Right ventricle myocardium inferior (tissue), 1 donor: ENCODE data around the gene SLC22A17. TPM values are rescaled to one million over a fixed set of nuclear protein-coding genes. Genes with fewer than 3 reads are reported as not detected.

Experiments used
- ATAC-seq: fragments of 200-7000 bp; cut with Tn5 transposase; one replicate; pipeline ENCODE4 v1.9.1; 2020; ENCODE audit warnings: mild to moderate bottlenecking, moderate library complexity
- DNase-seq: peaks from one replicate; pipeline ENCODE4 v3.0.0; 2021; ENCODE audit errors: missing footprints
- intact Hi-C: fragments of 100-400 bp; cut with DNase I; formaldehyde crosslinking; loops from one replicate; pipeline ENCODE4 v1.11.0; 2022
- total RNA-seq: library from RNA; stranded (reverse); fragmentation: NEBNext Ultra II Directional; extraction: Animal tissue kit (Norgen Biotek cat#: 25700); gene quantifications from one replicate; pipeline ENCODE4 v1.2.1, GENCODE V29; 2021
- donor health status: DM: no; HTN: yes; CAD: no; lungs with severe emphysema.

SLC22A17 gene
- total RNA-seq, 1 donor from 2014 or later = 10.1 TPM

DNA sequence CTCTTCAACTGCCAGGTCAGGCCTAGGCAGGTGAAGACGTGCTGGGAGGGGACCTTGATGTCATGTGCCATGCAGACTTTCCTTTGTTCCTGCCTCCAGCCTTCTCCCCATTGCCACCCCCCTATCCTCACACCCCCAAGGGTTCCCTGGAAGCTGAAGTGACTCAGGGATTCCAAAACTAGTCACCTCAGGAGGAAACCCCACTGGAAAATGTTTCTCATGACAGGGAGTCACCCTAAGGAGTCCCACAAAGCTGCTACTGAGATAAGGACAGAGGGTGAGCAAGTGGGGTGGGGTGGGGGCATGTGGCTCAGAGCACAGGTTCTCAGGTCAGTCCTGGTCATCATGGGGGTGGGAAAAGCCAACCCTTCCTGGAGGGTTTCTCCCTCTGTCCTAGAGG lies 17.5 kb upstream of the SLC22A17 start:
- no peak for ATAC-seq
- intact Hi-C loops = no loop called here
- no peak for DNase-seq

DNA sequence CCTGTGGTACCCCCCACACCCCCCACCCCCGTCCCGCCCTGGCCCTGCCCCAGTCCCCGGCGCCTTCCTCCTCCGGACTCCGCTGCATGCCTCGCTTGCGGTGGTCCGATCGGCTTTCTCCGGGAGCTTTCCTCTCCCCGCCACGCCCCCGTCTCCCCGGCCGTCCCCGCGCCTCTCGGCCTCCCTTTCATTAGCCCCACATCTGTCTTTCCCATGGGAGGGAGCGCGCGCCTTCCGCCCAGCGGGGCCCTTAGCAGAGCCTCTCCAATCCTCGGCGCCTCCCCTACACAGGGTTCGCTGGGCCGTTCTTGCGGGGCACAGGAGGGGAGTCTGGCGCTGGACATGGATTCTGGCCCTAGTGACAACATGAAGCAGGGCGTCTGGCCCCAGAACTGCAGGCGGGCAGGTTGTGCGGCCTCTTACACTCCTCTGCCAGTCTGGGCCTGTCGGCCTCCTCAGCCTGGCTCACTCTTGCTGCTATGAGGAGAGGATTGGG lies 13.8 kb upstream of the SLC22A17 start:
- ATAC-seq = peak; percentile 61
- DNase-seq = peak; percentile 83
- intact Hi-C loops = no loop called here

DNA sequence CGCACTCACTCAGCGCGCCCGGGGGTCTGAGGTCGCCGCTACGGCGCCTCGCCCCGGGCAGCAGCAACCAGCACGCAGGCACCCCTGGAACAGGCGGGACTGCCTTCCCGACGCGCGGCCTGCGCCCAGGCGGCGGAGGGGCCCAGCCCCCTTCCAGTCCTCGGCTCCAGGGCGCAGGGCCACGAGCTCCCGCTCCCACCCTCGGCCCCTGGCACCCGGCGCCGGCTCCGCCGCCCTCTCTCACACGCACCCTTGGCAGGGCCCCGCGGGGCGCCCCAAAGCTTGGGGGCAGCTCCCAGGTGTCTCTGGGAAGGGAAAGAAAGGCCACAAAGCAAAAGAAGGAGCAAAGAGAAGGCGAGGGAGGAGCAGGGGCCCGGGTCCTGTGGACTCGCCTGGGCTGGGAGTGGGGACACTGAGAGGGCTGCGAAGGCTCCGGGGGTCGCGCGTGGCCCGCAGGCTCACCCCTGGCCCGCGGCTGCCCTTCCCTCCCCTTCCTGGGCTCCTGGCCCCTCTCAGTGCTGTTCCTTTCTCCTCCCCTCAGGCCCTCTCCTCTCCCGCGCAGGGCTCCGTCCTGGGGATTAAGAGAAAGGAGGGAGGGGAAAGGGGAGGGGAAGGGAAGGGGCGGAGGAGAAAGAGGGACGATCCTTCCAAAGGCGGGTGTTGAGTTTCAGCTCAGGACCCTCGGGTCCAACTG lies 13.2 kb upstream of the SLC22A17 start:
- DNase-seq (peak; percentile 69), ATAC-seq (peak; percentile 80)

DNA sequence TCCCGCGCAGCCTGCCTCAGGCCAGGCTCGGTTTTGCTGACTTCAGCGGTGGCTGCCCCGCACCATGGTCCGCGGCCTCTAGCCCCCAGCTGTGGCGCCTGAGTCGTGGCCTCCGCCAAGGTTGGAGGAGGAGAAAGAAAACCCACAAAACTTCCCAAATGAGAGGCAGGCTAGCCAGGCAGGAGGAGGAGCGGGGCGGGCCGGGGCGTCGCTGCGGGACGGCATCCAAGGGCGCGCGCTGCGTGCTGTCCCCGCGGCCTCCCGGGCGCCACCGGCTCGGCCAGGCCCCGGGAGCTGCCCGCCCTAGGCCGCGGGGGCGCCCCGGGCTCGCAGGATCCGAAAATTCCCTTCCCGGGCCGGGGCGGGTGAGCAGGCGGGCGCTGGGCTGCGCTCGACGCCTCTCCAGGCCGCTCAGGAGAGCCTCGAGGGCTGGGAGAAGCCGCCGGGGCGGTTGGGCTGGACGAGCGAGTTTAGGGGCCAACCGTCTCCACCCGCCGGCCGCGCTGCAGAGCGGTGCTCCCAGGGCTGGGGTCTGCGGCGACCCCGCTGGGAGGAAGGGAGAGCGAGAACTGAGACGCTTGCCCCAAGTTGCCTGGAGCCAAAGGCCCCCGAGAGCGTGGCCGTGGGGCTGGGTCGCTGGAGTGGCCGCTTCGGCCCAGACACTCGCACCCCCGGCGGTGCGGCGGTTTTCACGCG lies 12.5 kb upstream of the SLC22A17 start, which contains the start of gene EFS:
TSS of gene EFS (minus strand) at position 137 of the 696 bp plus-strand sequence. CDS start 147 bp downstream, outside the sequence.
- peak; percentile 72 for DNase-seq
- intact Hi-C loops = no loop called here
- ATAC-seq = peak; percentile 75

More for the DNA sequence above, 13.2 kb upstream of the SLC22A17 start:
- intact Hi-C loops = no loop called here

DNA sequence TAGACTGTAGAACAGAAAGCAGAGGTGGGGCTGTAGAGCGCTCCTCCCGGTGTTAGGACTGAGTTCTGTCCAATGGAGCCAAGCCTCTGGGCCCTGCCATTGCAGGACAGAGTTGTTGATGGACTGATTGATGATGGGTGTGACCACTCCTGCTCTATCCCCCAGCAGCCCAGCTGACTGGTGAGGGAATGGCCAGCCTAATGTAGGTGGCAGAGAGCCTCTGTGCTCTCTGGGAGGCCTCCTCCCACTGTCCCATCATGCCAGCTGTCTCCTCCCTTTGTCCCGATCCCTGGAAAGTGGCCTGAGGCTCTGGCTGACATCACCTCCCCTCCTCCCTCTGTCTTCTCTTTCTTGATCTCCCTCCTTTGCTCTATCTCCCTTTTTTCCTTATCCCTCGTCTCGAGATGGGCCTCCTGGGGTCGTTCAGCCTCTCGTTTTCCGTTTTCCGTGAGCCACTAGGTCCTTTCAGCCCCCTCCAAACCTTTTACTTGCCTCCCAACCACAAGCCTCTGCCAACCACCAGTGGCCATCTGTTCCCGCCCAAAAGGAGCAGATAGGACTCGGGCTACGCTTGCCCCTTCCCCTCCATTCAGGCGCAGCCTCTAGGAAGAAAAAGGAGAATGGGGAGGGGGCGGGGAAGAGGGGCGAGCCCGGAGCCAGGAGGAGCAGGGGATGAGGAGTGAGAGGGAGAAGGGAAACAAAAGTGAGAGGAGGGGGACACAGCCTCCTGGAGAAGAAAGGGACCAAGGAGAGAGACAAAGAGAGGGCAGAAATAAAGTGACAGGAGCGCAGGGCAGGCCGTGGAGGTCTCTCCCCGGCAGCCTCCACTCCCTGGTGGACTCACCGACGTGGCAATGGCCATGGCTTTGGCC lies 11.7 kb upstream of the SLC22A17 start:
- DNase-seq (peak; percentile 68), ATAC-seq (peak; percentile 28)
- intact Hi-C loops = no loop called here

DNA sequence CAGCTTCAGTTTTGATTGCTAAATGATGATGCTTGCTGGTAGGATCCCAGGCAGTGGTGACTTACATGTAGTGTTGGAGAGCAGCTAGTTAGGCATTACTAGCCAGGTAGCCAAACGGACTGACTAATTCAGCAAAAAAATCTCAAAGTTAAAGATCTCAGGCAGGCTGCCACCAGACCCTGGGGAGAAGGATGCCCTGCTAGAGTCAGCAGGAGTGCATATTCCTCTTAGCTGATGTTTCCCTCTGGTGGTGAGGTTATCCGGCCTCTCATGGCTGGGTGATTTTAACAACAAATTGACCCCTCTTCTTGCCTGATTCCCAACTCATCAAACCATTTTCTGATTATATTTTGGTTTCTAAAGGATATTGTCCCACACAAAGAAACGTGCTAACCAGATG lies 9.5 kb upstream of the SLC22A17 start:
- ATAC-seq = no peak
- DNase-seq = no peak
- intact Hi-C loops = no loop called here

DNA sequence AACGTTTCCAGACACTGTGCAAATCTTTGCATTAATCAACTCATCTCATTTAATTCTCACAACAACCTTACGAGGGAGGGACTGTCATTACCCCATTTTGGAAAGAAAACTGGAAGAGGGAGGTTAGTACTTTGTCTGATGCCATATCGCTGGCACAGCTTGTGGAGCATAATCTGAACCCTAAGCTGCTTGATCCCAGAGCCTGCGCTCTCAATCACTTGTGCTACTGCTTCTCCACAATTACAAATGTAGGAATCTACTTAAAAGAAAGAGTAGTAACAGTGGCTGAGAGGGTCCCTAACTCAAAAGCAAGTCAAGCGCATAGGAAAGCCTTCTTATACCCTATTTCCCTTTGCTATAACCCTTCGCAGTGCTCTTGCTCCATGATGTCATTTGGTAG lies 9.1 kb upstream of the SLC22A17 start:
- ATAC-seq (no peak), DNase-seq (no peak)
- intact Hi-C loops = no loop called here

DNA sequence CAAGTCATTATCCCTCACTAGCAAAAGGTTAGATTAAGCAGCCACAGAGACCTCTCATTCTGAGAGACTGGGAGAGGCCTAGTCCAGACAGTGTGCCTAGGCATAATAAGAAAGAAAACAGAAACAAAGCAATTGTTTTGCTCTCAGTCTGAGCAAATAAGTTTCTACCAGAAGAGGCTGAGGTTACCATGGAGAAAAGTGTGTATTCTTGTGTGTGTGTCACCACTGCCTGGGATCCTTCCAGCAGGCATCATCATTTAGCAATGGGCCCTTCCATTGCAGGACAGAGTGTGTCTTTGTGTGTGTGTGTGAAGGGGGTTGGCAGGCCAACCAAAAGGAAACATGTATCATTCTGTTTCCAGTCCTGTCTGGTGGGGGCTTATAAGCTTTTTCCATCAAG lies 8.6 kb upstream of the SLC22A17 start:
- intact Hi-C loops = no loop called here
- ATAC-seq = no peak
- DNase-seq = no peak

DNA sequence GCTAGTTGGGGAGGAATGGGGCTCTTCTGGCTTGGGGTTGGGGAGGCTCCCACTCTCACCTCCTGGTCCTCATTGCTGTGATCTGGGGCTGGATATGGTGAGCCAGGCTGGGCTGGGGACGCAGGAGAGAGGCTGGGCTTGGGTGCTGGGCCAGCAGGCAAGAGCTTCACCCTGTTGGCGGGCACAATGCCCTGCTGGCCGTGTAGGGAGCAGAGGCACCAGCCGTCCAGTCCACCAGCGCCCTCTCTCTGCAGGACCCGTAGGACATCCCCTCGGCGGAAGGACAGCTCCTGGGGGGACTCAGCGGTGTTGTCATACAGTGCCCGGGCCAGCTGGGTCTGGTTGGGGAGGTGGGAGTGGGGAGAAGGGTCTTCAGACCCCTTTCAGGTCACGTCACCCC lies 7.8 kb upstream of the SLC22A17 start:
- intact Hi-C loops = no loop called here
- ATAC-seq = no peak
- peak; percentile 62 for DNase-seq

DNA sequence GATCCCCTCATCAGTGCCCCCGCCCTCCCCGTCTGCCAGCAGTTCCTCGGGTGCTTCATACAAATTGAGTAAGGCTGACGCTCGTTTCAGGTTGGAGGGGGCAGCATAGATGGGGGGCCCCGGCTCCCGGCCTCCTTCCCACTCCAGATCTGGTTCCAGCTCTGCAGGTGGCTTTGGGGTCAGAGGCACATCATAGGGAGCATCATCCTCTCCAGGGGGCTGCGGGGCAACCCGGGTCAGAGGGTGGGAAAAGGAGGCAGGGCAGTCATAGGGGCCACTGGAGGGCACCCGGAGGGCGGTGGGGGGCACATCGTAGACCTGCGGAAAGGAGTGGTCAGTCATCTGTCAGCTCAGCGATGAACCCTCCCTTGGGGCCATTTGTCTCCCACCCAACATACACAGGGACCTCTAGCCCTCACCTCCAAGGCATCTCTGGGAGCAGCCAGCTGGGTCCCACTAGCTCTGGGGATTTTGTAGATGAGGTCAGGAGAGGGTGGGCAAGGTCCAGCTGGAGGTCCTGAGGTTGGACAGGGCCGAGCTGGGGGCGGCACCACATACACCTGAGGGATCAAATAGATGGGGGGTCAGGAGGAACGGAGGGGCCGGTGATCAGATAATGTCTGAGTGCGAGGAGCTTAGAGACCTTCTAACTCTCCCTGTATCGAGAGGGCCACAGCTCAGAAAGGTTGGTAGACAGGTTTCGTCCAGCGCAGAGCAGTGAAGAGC lies 7.2 kb upstream of the SLC22A17 start:
- ATAC-seq (no peak), DNase-seq (peak; percentile 40)
- intact Hi-C loops = no loop called here

DNA sequence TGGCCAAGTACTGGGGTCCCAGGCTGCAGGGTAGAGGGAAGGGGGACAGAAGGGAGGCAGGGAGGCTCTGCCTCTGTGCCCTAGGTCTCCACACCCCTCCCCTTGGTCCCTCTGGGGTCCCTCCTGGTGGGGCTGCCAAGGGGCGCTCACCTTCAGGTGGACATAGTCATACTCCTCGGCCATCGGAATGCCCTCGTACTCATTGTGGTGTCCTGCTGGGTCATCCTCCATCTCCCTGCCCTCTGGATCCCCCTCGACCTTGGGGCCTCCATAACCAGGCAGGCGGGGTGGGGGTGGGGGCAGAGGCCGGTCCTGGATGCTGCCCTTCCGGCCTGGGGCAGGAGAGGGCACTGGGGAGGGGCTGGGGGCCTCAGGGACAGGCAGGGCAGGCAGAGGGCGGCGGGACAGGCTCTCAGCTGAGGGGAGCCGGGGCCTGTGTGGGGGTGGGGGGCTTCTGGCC lies 6.5 kb upstream of the SLC22A17 start:
- intact Hi-C loops = no loop called here
- ATAC-seq (no peak), DNase-seq (peak; percentile 62)

DNA sequence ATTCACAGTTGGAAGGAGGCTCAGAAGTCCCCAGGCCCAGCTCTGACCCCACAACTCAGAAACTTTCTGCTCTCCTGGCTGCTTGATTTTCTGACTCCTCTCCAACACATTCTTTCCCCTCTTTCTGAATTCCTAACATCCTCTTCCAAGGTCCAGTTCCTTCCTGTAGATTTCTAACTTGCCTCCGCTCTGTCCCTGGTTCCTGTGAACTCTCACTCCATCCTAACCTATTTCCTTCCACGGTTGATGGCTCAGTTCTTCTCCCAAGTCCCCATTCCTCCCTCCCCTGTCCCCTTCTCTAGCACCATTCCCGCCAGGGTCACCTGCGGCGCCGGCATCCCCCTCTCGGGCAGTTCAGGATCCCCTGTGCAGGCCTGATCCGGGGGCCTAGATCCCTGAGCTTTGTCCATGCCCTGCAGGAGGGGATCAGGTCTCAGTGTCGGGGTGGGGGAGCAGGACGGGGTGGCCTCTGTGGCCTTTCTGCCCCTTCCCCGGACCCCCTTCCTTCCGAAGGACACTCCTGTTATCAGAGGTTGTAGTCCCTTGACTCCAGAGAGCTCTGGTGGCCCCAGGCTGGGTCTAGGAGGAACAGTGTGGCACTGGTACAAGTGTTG lies 6.0 kb upstream of the SLC22A17 start:
- DNase-seq = no peak
- intact Hi-C loops = no loop called here
- ATAC-seq = no peak

DNA sequence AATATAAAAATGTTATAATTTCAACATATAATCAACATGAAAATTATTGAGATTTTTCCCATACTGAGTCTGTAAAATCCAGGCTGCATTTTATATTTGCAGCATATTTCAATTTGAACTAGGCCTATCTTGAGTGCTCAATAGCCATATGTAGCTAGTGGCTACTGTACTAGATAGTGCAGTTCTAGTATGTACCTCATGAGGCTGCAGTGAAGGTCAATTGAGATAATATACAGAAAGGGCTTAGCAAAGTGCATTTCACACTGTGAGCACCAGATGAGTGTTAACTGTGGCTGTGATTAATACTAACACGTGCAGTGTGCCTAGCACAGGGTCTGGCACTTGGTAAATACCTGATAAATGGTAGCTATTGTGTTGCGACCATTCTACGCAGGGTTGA lies 5.4 kb upstream of the SLC22A17 start:
- intact Hi-C loops = no loop called here
- DNase-seq = no peak
- no peak for ATAC-seq

DNA sequence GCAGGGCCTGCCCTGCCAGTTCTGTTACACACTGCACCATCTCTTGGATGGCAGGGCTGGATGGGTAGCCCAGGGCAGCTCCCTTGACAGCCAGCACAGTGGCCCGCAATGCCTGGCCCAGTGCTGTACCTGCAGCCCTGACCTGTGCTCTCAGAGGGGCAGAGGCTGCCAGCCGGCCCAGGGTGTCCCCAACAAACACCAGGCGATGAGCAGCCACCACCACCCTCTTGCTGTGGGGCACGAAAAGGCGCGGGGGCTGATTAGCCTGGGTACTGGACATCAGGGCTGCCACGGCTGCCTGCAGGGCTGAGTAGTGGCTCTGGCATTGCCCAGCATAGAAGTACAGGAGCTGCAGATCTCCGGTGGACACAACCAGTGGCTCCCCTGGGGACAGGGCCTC lies 4.6 kb upstream of the SLC22A17 start:
- DNase-seq (peak; percentile 68), ATAC-seq (no peak)
- intact Hi-C loops = no loop called here

DNA sequence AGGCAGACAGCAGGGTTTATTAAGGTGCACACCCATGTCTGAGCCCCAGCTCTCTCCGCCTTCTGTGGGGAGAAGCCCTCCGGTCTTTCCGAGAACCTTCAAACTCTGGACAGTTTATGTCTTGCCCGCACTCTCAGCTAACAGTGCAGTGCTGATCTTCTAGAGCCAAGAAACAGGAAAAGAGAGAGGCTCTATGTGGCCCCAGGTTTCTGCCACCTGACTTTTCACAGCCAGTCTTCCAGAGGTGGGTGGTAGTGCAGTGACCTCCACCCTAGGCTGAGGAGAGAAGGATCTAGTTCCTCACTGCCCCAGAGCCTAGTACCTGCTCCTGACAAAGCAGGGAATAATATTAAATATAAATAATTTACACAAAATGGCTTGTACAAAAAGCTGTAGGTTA lies 4.0 kb upstream of the SLC22A17 start:
- DNase-seq = no peak
- intact Hi-C loops = no loop called here
- ATAC-seq = no peak

DNA sequence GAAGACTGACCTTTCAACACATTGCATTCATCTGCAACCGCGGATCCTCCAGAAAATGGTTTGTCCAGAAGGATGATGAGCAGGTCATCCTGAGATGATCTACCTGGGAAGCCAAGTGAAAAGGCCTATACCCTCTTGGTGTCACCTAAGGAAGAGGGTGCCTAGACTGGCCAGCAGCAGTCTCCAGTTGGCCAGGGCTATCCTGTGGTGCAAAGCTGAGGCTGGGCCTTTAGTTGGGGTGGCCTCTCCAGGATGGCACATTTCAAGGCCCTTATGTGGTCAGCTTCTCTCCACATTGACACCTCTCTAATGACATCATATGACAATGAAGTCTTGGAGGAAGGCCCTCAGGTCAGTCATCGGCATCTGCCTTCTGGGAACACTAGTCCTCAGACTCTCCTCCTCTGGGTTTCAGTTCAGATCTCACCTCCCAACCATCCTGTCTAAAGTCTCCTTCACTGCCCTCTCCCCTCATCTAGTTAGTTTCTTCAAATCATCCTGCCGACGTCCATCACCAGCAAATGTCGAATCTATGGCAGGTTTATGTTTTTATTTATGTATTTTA lies 3.3 kb upstream of the SLC22A17 start:
- intact Hi-C loops = no loop called here
- DNase-seq = no peak
- ATAC-seq = no peak

DNA sequence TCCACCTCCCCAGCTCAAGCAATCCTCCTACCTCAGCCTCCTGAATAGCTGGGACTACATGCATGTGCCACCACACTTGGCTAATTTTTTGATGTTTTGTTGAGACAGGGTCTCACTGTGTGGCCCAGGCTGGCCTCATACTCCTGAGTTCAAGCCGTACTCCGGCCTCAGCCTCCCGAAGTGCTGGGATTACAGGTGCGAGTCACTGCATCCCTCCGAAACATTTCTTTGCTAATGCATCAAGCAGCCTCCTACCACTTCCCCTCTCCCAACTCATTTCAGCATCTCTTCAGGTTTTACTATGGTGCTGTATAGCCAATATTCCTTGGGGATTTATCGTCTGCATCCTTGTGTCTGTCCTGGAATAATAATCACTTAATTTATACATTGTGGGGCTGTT lies 2.3 kb upstream of the SLC22A17 start:
- DNase-seq = no peak
- no peak for ATAC-seq
- intact Hi-C loops = no loop called here

DNA sequence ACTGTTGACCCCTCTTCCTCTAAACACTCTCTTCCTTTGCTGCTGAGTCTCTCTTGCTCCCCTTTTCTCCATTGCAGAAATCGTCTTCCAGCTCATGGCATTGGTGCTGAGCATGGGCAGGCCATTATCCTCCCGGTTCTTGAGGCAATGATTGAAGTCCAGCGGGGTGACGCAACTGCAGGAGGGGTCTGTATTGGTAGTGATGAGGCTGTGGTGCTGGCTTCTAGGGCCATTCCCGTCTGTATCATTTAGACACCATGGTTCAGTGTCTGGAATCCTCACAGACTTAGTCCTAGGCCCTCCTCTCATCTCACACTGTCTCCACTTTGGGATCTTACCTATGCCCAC lies 720 bp upstream of the SLC22A17 start:
- peak; percentile 45 for DNase-seq
- no peak for ATAC-seq
- intact Hi-C loops = no loop called here
